Effector memory CD4-positive, alpha-beta T cell (primary cell): Measurements from ENCODE around the gene TES.

Experiments used
- DNase-seq, 3 donors: peaks; one replicate each; pipeline ENCODE4 v3.0.0-alpha.2; 2020
- H3K27ac ChIP-seq: 2 replicates; pipeline ENCODE4 v1.7.0; 2013; ENCODE audit warnings: mild to moderate bottlenecking, low read length, moderate library complexity; ENCODE audit not compliant: insufficient read depth, poor library complexity, severe bottlenecking
- H3K27me3 ChIP-seq: replicated peaks from 2 replicates; pipeline ENCODE4 v1.7.0; 2013; ENCODE audit warnings: mild to moderate bottlenecking, low read length; ENCODE audit not compliant: insufficient read depth, control insufficient read depth, poor library complexity, severe bottlenecking
- H3K36me3 ChIP-seq: 2 replicates; pipeline ENCODE4 v1.7.0; 2013; ENCODE audit warnings: mild to moderate bottlenecking, low read length, moderate library complexity; ENCODE audit not compliant: control insufficient read depth, insufficient read depth
- H3K4me1 ChIP-seq: 2 replicates; pipeline ENCODE4 v1.7.0; 2013; ENCODE audit warnings: low read length, mild to moderate bottlenecking; ENCODE audit not compliant: control insufficient read depth, insufficient read depth, poor library complexity, severe bottlenecking
- H3K4me3 ChIP-seq: 2 replicates; pipeline ENCODE4 v1.7.0; 2013; ENCODE audit warnings: low read length, low read depth, mild to moderate bottlenecking; ENCODE audit not compliant: insufficient read depth, poor library complexity, severe bottlenecking
- H3K9me3 ChIP-seq: 2 replicates; pipeline ENCODE4 v1.7.0; 2013; ENCODE audit warnings: mild to moderate bottlenecking, low read length, moderate library complexity; ENCODE audit not compliant: control insufficient read depth

The TES gene

GRCh38 chr7:116228241-116228640 lies 17.9 kb downstream of the TES start:
- Histone ChIP-seq H3K27me3 (no peaks in the 10 kb centered on the region), H3K4me3 (no peak overlapping the region), H3K9me3 (no peaks in the 10 kb centered on the region), H3K4me1 (peaks cover 51% of the 10 kb centered on the region), H3K27ac (no peak overlapping the region), H3K36me3 (no peaks in the 10 kb centered on the region)
- no peak for DNase-seq

- H3K36me3 ChIP-seq, result no peaks in the 10 kb centered on the region
- DNase-seq, result no peak
- no peak overlapping the region for H3K4me3 ChIP-seq
- H3K27ac ChIP-seq, result no peak overlapping the region
- no peaks in the 10 kb centered on the region for H3K27me3 ChIP-seq
- H3K9me3 ChIP-seq, result no peaks in the 10 kb centered on the region
- peaks cover 40% of the 10 kb centered on the region for H3K4me1 ChIP-seq
Measured at GRCh38 chr7:116229366-116229765, 19.0 kb downstream of the TES start.

GRCh38 chr7:116230191-116231005 lies 20.1 kb downstream of the TES start:
- no peak overlapping the region for H3K4me3 ChIP-seq
- no peak for DNase-seq
- no peaks in the 10 kb centered on the region for H3K9me3 ChIP-seq
- H3K36me3 ChIP-seq, result no peaks in the 10 kb centered on the region
- peaks cover 31% of the 10 kb centered on the region for H3K4me1 ChIP-seq
- H3K27me3 ChIP-seq, result no peaks in the 10 kb centered on the region
- no peak overlapping the region for H3K27ac ChIP-seq

- Histone ChIP-seq H3K36me3 (no peaks in the 10 kb centered on the region), H3K4me3 (no peak overlapping the region), H3K9me3 (no peaks in the 10 kb centered on the region), H3K27ac (no peak overlapping the region), H3K4me1 (peaks cover 28% of the 10 kb centered on the region), H3K27me3 (no peaks in the 10 kb centered on the region)
- DNase-seq, result no peak
Measured at GRCh38 chr7:116231543-116231942, 21.2 kb downstream of the TES start.

- no peaks in the 10 kb centered on the region for H3K27me3 ChIP-seq
- DNase-seq, result no peak
- H3K36me3 ChIP-seq, result no peaks in the 10 kb centered on the region
- H3K27ac ChIP-seq, result no peak overlapping the region
- H3K4me1 ChIP-seq, result peaks cover 28% of the 10 kb centered on the region
- H3K9me3 ChIP-seq, result no peaks in the 10 kb centered on the region
- H3K4me3 ChIP-seq, result no peak overlapping the region
Measured at GRCh38 chr7:116231949-116232348, 21.6 kb downstream of the TES start.

GRCh38 chr7:116232350-116232749 lies 22.0 kb downstream of the TES start:
- no peak for DNase-seq
- Histone ChIP-seq H3K27ac (no peak overlapping the region), H3K9me3 (no peaks in the 10 kb centered on the region), H3K36me3 (peaks cover 1% of the 10 kb centered on the region), H3K27me3 (no peaks in the 10 kb centered on the region), H3K4me1 (peaks cover 28% of the 10 kb centered on the region), H3K4me3 (no peak overlapping the region)

GRCh38 chr7:116232920-116233319 lies 22.6 kb downstream of the TES start:
- H3K36me3 ChIP-seq, result peaks cover 7% of the 10 kb centered on the region
- H3K27ac ChIP-seq, result no peak overlapping the region
- no peaks in the 10 kb centered on the region for H3K27me3 ChIP-seq
- no peak for DNase-seq
- no peak overlapping the region for H3K4me3 ChIP-seq
- no peaks in the 10 kb centered on the region for H3K9me3 ChIP-seq
- peaks cover 28% of the 10 kb centered on the region for H3K4me1 ChIP-seq

GRCh38 chr7:116234517-116235200 lies 24.3 kb downstream of the TES start:
- Histone ChIP-seq H3K9me3 (no peaks in the 10 kb centered on the region), H3K27ac (no peak overlapping the region), H3K4me3 (no peak overlapping the region), H3K4me1 (peaks cover 21% of the 10 kb centered on the region), H3K36me3 (peaks cover 10% of the 10 kb centered on the region), H3K27me3 (no peaks in the 10 kb centered on the region)
- DNase-seq, result no peak

GRCh38 chr7:116235380-116235779 lies 25.0 kb downstream of the TES start:
- no peaks in the 10 kb centered on the region for H3K27me3 ChIP-seq
- H3K27ac ChIP-seq, result no peak overlapping the region
- no peak for DNase-seq
- no peak overlapping the region for H3K4me3 ChIP-seq
- no peaks in the 10 kb centered on the region for H3K9me3 ChIP-seq
- peaks cover 17% of the 10 kb centered on the region for H3K4me1 ChIP-seq
- peaks cover 10% of the 10 kb centered on the region for H3K36me3 ChIP-seq

- Histone ChIP-seq H3K36me3 (peaks cover 12% of the 10 kb centered on the region), H3K4me3 (no peak overlapping the region), H3K27ac (no peak overlapping the region), H3K27me3 (no peaks in the 10 kb centered on the region), H3K4me1 (peaks cover 10% of the 10 kb centered on the region), H3K9me3 (no peaks in the 10 kb centered on the region)
- peak; percentile 17 to 50 (median 21) for DNase-seq
Measured at GRCh38 chr7:116236020-116236630, 25.8 kb downstream of the TES start.
